HG03045 (cell line): ENCODE results near the gene ASB4.
"Not testable (repeated sequence)": the region's sequence is repeated elsewhere in the genome, so short reads cannot be mapped to it uniquely, and the experiment has no call there.

Source experiments
- ATAC-seq: cut with Tn5 transposase; IDR thresholded peaks from one replicate; pipeline ENCODE4 v1.9.1; 2021; ENCODE audit warnings: mild to moderate bottlenecking, moderate library complexity; ENCODE audit not compliant: unreplicated experiment

The ASB4 gene, protein sequence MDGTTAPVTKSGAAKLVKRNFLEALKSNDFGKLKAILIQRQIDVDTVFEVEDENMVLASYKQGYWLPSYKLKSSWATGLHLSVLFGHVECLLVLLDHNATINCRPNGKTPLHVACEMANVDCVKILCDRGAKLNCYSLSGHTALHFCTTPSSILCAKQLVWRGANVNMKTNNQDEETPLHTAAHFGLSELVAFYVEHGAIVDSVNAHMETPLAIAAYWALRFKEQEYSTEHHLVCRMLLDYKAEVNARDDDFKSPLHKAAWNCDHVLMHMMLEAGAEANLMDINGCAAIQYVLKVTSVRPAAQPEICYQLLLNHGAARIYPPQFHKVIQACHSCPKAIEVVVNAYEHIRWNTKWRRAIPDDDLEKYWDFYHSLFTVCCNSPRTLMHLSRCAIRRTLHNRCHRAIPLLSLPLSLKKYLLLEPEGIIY

DNA sequence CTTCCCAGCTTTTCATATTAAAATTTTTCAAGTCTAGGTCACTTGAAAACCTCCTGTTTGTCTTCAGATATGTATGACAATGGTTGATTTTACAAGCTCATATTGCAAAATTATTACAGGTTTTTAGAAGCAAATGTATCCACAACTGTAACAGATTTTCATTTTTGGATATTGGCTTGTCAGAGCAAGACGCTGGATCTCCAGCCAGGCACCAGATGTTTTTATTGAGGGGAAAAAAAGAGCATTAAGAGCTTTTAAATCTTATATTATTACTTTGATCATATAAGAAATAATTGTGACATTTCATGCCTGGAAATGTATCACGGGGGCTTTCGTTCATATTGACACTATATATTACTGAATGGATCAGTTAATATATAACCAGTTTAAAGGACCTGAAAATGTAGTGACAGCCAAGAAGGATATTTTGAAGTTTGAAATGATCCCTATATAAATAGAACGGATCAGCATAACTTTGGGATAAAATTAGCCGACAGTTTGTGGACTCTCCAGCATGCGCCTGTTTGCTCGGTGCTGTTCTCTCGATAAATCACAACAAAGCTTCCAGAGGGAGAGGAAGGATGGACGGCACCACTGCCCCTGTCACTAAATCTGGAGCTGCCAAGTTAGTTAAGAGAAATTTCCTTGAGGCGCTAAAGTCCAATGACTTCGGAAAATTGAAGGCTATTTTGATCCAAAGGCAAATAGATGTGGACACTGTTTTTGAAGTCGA is at the start of gene ASB4:
TSS of gene ASB4 (plus strand) at position 553 of the 733 bp plus-strand sequence. CDS start at position 582, 29 bp downstream.
- ATAC-seq, result no peak

DNA sequence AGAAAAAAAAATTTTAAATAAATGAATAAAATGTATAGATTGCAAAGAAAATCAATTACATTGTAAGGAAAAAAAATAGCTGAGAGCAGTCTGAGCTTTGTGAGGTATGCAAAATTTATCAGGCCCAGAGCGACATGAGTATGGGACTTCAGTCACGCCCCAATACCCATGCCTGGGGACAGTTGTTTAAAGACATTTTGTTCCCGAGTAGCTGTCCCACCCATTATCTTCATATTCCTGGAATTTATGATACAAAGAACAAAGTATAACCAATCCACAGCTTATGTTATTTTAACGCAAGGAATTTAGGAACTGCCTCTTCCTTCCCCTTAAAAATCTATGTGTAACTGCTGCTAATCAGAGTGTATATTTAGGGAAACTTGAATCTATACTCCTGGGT is 49.3 kb upstream of the ASB4 start:
- no peak for ATAC-seq

DNA sequence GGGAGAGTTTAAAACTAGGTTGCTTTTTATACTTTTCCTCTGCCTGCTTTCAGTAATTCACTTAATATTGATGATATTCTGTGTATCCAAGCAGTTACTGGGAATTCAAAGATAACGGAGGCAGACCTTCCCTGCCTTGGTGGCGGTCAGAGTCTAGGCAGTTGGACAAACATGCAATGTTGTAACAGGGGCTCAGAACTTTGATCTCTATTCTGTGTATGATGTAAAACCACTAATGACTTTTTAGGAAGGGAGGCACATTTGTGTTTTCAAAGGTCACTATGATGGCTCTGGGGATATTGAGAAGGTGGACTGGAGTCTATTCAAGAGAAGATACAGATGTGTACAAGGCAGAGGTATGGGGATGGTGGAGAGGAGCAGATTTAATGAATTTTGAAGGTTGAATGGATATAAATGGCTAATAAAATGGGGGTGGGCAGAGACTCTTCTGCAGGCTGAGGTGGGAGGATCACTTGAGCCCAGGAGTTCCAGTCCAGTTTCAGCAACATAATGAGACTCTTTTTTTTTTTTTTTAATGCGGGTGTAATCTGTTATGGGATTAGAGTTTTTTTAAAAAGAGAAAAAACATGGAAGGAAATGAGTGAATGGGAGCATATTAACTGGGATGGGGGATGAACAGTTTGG is 45.2 kb upstream of the ASB4 start:
- ATAC-seq, result no peak

DNA sequence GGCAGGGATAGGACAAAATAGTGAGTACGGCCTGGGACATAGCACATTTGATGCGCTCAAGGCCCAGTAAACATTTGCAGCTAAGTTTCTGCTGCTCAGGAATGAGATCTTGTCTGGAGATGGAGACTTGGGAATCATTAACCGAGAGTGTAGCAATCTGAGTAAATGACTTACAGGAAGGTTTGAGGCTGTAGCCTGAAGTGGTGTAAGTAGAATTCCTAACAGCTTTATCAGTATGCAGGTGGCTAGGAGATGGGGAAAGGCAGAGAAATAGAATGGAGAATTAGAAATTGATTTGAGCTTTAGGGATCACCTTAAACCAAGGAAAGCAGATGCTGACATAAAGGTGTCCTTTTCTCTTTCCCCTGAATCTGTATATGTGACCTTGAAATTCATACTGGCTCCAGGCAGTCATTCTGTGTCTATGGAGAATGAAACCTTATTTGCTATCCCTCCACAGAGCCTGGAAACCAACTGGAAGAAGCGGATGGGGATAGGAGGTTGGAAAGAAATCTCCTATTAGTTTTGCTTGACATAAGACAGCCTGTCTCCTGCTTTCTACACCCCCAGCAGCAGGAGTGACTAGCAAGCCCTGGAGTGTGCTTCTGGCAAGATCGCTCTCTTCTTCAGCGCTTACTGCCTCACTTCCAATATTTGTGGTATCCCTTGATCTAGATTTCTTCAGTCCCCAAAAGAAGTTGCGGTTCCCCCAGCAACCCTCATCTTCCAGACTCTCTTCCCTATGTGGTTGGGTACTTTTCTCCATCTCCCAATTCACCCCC is 44.5 kb upstream of the ASB4 start:
- ATAC-seq, result no peak

DNA sequence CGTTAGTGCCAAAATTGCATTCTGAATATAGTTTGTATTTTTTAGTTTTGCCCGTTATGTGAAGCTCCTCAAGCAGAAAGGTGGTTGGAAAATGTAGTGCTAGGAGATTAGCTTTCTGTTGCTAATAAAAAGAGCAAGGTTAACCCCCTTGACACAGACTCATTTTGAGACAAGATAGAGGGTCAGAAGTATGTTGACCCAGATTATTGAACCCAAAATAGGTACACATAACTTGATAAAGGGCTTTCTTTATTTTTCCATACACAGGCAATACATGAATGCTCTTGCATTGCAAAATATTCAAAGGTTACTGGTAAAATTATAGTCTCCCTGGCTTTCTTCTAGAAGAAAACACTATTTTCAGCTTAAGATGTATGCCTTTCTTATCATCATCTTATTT is 40.9 kb upstream of the ASB4 start:
- no peak for ATAC-seq

DNA sequence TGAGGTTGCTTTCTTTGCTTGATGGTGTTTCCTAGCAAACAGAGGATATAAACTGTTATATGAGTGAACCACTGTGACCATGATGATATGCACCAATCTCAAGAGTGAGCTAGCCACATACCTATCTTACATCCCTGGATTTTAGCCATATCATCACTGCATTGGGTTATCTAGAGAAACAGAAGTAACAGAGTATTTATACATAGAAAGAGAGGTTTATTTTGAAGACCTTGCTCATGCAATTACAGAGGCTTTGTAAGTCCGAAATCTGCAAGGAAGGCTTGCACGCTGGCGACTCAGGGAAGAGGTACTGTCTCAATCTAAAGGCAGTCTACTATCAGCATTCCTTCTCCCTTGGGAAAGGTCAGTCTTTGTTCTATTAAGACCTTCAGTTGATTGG is 39.1 kb upstream of the ASB4 start:
- ATAC-seq, result no peak

DNA sequence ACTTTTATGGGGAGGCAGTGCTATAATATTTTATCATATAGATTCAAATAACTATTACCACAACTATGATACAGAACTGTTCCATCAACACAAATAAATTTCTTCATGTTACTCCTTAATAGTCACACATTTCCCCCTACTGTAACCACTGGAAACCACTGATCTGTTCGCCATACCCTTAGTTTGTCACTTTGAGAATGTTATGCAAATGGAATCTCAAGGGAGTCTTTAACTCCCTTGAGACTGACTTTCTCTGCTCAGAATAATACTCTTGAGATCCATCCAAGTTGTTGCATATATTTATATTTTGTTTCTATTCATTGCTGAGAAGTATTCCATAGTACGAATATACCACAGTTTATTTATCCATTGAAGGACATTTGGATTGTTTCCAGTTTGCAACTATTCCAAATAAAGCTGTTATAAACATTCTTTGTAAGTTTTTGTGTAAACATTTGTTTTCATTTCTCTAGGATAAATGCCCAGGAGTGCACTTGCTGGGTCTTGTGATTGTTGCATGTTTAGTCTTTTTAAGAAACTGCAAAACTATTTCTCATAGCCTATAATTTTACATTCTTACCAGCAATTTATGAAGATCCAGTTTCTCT is 31.2 kb upstream of the ASB4 start:
- no peak for ATAC-seq

DNA sequence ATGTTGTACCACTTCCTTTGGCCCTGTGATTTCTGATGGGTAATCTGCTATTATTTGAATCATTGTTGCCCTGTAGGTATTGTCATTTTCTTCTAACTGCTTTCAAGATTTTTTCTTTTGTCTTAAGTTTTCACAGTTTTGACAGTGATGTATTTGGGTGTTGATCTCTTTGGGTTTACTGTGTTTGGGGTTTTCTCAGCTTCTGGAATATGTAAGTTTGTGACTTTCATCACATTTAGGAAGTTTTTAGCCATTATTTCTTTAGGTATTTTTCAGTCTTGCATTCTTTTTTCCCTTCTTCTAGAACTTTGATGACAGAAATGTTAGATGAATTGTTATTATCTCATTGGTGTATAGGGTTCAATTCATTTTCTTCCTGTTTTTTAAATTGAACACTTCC is 27.8 kb upstream of the ASB4 start:
- ATAC-seq, result no peak

DNA sequence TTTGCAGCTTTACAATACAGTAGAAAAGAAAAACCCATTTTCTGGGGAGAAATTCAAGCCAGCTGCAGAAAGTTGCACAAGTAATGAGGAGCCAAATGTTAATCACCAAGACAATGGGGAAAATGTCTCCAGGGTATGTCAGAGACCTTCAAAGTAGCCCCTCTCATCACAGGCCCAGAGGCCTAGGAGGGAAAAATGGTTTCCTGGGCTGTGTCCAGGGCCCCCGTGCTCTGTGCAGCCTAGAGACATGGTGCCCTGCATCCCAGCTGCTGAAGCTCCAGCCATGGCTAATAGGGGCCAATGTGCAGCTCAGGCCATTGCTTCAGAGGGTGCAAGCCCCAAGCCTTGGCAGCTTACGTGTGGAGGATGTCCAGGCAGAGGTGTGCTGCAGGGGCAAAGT is 25.1 kb upstream of the ASB4 start:
- not testable (repeated sequence) for ATAC-seq

DNA sequence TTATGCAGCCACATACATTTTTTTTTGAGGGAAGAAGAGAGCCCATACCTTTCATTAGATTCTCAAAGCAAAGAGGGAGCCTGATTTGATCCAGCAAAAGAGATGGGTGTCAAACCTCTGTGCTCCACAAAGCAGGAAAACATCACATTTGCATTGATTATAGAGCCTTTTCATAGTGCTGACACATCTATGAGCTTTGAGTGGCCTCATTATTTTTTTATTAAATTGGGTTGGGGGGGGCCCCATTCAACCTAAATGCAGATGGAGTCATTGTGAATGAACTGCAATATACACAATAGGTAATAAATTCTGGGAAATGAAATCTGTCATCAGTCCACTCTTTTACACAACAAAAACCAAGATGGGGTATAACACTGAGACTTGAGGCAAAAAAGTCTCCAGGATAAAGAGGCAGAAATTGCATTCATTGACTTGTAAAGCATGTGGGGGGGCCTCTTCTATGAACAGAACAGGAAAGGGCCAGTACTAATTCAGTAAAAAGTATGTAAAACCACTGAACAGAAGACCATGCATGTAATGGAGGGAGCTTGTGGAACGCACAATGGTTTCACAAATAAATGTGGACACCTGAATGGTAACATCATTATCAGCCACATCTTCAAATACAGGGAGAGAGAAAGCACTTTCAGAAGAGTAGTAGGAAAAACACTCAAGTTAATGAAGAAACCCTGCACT is 17.7 kb upstream of the ASB4 start:
- no peak for ATAC-seq

DNA sequence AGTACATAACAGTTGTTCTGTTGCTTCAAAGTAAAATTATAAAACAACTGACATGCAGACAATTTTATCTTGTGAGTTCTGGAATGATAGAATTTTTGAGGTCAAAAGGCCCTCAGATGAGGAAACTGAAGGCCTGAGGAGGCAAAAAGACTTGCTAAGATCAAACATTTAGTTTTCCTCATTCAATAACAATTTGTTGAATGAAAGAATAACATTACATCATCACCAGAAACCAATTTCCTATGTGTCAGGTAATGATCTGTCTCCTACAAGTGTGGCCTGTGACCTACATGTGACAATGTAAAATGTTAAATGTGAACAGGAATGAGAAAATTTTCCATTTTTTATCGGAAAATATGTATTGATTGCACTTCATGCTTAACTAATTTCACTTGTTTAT is 16.6 kb upstream of the ASB4 start:
- ATAC-seq, result no peak

DNA sequence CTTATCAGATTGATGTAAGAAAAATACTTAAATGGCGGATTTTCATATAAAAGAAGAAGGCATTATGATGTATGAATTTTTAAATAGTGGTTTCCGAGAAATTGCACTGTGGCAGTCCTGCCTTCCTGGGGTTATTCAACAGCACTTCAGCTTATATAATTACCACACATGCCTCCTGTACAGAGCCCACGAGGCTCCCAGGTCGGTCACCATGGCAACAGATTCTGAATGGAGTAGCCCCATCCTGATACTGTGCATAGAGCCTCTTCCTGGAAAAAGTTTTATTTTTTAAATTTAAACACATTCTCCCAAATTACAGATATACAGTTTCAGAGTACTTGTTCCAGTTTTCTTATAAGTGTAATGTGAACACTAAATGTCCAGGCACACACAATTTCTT is 15.9 kb upstream of the ASB4 start:
- ATAC-seq, result no peak

DNA sequence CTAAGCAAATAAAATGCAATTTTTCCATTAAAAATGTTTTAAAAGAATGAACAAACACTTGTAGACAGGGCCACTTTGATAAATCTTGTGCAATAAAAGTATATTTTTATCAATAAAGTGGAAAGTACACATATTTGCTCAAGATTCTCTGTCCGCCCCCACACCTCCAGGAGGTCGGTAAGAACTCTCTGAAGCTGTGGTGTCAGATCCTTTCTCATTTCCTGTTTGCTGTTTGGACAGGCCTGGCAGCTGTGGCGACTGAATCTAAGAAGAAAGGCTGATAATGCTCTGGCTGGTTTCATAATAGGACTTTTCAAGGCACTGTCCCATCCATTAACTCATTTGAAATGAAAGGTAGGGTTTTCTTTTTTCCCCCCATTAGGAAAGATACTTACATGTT is 15.3 kb upstream of the ASB4 start:
- peak; percentile 98 for ATAC-seq

DNA sequence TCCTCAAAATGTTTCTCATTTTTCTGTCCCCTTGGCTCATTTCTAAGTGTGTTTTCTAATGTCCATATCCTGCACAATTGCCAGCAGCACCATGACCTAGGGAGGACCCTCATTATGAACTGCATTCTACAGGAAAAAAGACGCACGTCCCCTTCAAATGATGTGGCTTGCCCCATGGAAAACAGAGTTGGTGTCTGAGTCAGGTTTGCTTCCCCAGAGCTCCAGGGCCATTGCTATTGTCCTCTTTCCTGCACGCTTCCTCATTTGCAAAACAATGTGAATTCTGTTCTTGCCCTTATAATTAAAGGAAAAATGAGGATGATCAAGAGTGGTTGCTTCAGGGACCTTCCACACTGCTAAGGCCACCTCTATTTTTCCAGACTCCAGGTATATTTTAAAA is 14.7 kb upstream of the ASB4 start:
- no peak for ATAC-seq

DNA sequence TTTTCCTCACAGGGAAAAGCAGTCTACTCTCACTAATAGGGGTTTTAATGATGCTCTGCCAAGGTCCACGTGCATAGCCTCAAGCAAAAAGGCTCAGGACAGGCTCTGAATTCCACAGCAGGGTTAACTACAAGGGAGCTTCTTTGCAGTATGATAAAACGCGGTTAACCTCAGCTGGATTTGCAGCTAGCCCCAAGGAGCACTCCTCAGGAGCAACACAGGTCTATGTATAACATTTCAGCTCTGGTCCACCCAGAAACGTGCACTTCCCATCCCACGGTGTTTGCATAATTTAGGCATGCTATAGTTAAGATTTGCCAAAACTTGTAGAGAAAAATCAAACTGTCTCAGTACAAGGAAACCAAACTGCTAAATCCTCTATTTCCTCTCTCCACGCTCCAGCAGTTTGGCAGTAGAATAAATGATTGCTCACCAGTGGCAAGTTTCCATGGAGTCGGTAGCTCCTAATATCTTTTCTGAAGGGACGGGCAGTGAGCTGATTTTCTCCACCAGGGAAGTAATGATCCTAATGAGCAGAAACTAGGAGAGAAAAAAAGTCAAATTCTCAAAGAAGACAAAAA is 13.1 kb upstream of the ASB4 start:
- no peak for ATAC-seq

DNA sequence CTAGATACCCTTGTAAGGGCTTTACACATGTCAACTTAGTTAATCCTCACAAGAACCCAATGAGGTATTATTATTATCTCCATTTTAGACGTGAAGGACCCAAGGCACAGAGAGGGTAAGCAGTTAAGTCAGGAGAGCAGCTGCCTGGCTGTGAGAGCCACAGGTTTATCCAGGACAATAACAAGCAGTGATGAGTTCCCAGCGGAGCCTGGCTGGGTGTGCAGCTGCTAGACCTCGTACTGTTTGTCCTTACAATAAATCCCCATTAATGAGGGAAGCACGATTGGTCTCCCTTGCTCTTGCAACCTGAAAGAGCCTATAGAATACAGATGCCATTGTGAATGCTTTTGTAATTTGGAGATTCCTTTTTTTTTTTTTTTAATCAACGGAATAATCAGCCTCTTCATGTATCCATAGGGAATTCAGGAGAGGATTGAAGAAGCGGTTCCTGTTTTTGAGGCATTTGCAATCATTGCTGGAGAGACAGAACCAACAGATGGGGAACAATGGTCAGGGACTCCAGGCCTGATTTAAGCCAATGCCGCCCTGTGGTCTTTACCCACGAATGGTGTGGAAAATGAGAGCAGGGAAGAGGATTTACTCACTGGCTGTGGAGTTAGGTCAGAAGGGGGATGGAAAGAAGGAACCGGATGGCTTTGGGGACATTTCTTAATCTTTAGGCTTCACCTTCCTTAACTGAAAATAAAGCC is 12.3 kb upstream of the ASB4 start:
- ATAC-seq, result no peak

DNA sequence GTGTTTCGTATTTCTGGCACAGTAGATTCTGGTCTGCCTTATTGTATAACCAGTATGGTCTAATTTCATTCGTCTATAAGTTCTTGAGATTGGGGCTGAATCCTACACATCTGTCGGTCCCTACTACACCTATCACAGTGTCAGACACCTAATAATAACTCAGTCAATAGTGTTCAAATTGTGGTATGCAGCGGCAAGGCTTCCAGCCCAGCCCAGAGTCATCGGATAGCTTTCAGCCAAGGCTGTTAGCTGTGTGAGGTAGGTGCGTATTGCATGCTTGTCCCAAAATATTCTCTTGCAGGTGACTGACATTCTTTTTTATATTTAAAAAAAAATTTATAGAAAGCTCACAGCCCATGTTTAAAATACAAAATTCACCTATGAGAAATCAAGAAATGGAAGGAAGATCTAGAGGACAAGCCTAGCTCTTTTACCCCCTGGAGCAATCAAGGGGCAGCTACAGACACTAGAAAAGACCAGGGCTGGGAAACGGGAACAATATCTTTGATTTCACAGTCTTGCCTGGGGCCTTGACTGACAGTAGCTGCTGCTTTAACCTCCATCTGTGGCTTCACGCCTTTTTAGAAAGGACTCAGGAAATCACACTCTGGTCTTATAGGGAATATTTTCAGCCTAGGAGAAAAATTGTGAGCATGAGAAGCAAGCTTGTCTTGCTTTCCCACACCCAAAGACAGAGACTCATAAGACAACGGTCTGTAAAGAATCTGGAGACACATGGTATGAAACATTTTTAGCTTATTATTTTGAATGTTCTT is 9.5 kb upstream of the ASB4 start:
- ATAC-seq, result no peak

DNA sequence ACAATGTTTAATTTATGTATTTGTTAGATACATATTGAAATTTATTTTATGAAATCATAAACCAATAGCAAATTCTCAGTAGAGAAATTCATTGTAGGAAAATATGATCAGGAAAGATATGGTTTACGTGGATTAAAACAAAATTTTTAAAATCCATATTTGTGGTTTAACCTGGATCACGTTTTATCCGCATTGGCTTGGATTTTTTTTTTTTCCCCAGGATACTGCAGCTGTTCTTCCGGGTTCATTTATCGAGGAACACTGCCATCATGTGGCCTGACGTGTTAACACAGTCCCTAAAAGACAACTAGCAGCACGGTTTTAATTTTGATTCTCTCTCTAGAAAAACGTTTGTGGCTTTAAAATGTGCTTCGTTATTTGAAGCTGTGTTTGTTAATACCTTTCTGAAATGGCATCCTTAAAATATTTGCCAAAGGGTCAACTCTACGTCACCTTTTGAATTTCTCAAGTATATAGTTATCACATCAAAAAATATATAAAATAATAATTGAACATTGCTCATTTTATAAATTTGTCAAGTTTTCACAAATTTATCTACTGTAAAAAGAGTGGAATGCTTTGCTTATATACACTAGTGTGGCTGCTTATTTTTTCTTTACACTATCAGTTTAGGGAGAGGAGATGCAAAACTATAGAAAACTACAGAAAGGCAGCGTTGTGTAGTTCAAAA is 8.7 kb upstream of the ASB4 start:
- ATAC-seq, result peak; percentile 58
